HG03159 (cell line): Measurements from ENCODE around the gene NLRP5.
"Not testable (repeated sequence)": the region's sequence is repeated elsewhere in the genome, so short reads cannot be mapped to it uniquely, and the experiment has no call there.

ENCODE experiments used
- ATAC-seq: cut with Tn5 transposase; IDR thresholded peaks from one replicate; pipeline ENCODE4 v1.9.1; 2021; ENCODE audit warnings: mild to moderate bottlenecking, moderate library complexity; ENCODE audit not compliant: unreplicated experiment

NLRP5 gene

DNA sequence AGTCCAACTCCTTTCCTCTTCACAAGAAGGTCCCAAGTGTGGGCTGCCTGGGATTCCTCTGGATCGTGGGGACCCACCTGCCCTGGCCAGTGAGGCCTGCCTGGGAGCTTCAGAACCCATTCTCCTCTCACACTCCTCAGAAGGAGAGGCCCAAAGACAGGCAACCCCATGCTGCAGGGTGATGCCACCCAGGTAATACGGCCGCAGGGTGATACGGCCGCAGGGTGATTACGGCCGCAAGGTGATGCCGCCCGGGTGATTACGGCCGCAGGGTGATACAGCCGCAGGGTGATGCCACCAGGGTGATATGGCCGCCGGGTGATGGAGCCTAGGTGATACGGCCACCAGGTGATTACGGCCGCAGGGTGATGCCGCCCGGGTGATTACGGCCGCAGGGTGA lies 111.7 kb downstream of the NLRP5 start:
- ATAC-seq = not testable (repeated sequence)

- no peak for ATAC-seq
Observed at GRCh38 chr19:56098731-56099568, 112.4 kb downstream of the NLRP5 start.

GRCh38 chr19:56099638-56100539 lies 113.3 kb downstream of the NLRP5 start:
- no peak for ATAC-seq

DNA sequence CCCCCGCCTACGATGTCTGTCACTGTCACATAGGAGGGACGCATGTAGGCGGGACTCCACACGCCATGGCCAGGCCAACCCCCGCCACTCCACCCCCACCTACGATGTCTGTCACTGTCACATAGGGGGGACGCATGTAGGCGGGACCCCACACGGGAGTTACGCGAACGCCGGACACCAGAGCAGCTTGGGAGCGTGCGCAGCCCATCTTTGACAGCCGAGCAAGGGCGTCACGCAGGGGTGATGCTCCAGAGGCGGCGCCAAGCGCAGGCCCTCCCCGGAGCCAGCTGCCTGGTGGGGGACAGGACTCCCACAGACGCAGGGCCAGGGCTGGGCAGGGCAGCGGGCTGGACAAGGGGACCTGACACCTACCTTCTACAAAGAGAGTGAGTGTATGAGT lies 114.5 kb downstream of the NLRP5 start:
- no peak for ATAC-seq

- ATAC-seq = no peak
Observed at GRCh38 chr19:56101746-56102535, 115.4 kb downstream of the NLRP5 start.

- no peak for ATAC-seq
Observed at GRCh38 chr19:56103027-56103614, 116.5 kb downstream of the NLRP5 start.

DNA sequence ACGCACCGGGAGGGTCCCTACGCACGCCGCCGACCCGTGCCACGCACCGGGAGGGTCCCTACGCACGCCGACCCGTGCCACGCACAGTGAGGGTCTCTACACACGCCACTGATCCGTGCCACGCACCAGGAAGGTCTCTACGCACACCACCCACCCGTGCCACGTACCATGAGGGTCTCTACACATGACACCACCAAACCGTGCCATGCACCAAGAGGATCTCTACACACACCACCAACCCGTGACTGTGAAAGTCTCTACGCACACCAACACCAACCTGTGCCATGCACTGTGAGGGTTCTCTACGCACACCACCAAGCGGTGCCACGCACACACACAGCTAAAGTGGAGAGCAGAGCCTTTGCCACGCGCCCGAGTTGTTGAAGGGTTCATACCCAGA lies 117.8 kb downstream of the NLRP5 start:
- no peak for ATAC-seq

GRCh38 chr19:56105090-56105701 lies 118.6 kb downstream of the NLRP5 start:
- ATAC-seq = no peak

GRCh38 chr19:56105831-56106396 lies 119.3 kb downstream of the NLRP5 start:
- ATAC-seq = not testable (repeated sequence)

DNA sequence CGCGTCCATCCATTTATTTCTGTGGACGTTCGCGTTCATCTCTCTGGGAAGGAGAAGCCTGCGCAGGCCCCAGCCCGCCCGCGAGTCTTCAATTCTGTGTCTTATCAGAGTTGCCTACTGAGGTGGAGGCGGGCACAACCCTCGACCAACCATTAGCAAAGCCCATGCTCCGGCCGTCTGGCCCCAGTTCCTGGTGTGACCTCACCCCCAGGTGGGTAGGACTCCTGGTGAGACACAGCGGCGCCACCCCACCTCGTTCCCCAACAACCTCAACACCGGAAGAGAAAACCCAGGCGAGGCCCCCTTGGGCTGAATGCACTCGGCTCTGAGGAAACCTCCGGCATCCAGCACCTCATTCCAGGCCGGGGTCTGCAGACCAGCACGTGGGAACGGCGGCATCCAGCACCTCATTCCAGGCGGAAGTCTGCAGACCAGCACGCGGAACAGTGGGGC lies 119.8 kb downstream of the NLRP5 start:
- no peak for ATAC-seq

GRCh38 chr19:56106993-56107392 lies 120.4 kb downstream of the NLRP5 start:
- ATAC-seq = no peak

DNA sequence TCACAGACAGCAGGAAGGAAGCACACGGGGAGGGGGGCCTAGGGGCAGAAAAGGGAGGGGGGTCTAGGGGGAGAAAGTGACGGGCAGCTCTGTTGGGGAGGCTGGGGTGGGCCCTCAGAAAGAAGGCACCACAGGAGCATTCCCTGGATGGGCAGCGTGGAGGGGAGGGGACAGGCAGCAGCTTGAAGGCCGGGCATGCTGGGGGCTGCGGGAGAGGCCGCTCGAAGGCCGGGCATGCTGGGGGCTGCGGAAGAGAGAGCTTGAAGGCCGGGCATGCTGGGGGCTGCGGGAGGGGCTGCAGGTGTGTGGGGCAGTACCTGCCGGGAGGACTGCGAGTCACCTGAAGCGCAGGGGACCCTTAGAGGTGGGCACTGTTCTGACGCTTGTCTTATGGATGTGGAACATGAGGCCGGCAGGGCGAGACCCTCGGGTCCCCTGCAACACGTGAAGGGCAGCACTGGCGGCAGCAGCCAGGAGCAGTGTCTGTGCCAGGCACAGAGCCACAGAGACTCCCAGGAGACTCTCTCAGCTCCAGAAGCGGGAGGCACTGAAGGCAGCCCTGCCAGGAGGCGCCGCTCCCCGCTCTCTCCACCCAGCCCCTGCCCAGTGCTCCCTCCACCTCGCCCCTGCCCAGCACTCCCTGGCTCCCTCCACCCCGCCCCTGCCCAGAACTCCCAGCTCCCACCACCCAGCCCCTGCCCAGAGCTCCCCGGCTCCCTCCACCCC lies 121.2 kb downstream of the NLRP5 start:
- no peak for ATAC-seq

- ATAC-seq = no peak
Observed at GRCh38 chr19:56108447-56109195, 122.0 kb downstream of the NLRP5 start.

- no peak for ATAC-seq
Observed at GRCh38 chr19:56109226-56109625, 122.7 kb downstream of the NLRP5 start.

GRCh38 chr19:56110515-56111448 lies 124.2 kb downstream of the NLRP5 start:
- ATAC-seq = no peak
